ENCODE results near the gene FIBCD1.
"Not testable (repeated sequence)": the region's sequence is repeated elsewhere in the genome, so short reads cannot be mapped to it uniquely, and the experiment has no call there.

FIBCD1 gene

DNA sequence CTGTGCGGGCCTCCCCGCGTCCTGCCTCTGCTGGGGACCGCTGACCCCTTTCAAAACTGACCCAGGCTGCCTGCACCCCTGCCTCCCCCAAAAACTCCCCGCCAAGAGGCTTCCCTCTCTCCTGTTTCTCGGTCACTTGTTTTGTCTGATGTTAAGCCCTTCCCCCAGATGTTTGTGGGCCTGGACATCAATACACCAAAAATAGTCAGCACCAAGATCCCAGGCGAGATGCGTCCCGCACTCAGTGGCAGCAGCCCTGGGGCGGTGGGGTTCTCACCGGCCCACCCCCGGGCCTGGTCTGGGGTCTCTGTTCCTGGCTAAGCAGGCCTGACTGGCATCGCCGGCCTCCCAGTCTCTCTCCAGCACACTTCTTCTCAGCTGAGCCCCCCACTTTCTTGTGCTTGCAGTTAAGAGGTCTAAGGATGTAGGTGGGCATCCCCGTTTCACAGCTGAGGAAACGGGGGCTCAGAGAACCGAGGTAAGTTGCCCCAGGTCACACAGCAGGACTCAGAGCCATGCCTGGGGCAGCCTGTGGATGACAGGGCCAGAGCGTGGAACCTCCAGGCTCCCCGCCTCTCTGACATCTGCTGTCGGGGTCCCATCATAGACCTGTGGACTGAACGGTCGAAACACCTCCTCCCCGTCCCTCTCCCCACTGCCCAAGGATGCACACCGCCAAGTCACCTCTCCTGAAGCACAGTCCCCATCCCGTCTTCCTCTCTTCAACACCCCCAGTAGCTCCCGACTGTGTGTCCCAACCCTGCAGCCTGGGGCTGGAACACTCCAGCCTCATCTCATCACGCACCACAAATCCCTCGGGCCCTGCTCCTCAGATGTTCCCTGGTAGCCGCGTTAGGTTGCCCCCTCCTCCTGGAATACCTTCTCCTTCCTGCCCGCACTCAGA, 16.8 kb downstream of the FIBCD1 start:
- no peak for DNase-seq (ENCODE audit: low spot score)

GRCh38 chr9:130921300-130921988, 17.6 kb downstream of the FIBCD1 start:
- DNase-seq (ENCODE audit: low spot score), result no peak

DNA sequence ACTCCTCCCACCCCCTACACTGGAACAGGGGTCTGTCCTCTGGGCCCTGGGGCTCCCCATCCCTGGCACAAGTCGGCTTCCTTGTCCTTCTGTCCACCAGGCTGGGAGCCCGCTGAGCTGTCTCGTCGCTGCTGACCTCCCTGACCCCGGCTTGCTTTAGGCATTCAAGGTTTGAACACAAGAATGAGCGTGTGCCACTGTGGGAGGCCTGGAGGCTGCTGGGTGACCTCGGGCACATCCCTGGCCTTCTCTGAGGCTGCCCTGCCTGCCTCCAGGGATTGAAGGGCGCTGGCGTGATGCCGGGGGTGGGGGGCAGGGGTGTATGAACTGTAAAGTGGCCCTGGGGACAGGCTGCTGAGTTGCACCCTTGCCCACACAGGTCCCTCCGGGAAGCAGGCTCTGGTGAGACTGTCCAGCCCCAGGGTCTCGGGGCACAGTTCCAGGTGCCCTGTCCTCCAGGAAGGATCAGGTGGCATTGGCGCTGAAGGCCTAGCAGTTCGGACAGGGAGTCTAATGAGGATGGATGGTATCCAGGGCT, 18.2 kb downstream of the FIBCD1 start:
- no peak for DNase-seq (ENCODE audit: low spot score)

DNA sequence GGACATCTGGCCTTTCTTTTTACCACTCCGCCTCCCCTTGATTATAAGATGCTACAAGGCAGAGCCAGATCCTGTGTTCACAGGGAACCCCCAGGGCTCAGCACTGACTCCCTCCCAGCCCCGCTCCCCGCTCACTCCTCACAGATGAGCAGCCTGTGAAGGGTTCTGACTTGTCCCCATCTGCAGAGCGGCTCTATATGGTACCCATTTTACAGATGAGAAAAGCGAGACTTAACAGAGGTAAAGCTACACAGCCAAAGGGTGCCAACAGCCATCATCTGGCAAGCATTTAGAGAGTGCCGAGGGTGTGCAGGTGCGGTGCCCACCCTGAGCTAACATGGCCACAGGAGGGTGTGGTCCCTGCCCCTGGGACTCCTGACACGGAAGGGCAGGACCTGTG, 18.8 kb downstream of the FIBCD1 start:
- no peak for DNase-seq (ENCODE audit: low spot score)

- no peak for DNase-seq (ENCODE audit: low spot score)
Observed at GRCh38 chr9:130919559-130920145, 19.4 kb downstream of the FIBCD1 start.

GRCh38 chr9:130918826-130919558, 20.1 kb downstream of the FIBCD1 start:
- DNase-seq (ENCODE audit: low spot score), result no peak

DNA sequence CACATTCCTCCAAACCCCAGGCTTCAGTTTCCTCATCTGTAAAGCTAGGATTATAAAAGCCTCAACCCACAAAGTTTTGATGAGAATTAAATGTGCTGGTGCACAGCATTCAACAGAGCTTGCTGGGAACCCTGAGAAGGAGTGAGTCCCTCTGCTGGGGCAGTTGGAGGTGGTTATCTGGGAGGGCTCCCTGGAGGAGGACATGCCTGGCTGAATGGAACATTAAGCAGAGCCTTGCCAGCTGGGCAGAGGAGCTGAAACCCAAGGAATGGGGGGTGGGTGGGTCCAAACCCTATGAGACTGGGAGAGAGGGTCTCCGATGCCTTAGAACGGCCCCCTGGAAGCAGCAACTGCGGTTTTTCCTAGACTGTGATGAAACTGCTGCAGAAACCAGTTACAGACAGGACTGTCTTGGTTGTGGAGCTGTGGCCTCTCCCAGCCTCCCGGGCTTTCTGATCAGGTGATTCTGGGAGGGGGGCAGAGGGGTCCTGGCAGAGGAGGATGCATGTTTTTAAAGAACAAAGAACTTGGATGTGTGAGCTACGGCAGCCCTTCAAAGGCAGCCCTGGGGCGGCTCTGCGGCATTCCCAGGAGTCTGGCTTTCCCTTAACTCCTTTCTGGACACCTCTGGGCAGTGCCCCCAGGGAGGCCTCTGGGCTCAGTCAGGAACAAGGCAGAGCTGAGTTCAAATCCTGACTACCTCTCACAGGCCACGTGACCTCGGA, 20.8 kb downstream of the FIBCD1 start:
- DNase-seq (ENCODE audit: low spot score), result no peak

DNA sequence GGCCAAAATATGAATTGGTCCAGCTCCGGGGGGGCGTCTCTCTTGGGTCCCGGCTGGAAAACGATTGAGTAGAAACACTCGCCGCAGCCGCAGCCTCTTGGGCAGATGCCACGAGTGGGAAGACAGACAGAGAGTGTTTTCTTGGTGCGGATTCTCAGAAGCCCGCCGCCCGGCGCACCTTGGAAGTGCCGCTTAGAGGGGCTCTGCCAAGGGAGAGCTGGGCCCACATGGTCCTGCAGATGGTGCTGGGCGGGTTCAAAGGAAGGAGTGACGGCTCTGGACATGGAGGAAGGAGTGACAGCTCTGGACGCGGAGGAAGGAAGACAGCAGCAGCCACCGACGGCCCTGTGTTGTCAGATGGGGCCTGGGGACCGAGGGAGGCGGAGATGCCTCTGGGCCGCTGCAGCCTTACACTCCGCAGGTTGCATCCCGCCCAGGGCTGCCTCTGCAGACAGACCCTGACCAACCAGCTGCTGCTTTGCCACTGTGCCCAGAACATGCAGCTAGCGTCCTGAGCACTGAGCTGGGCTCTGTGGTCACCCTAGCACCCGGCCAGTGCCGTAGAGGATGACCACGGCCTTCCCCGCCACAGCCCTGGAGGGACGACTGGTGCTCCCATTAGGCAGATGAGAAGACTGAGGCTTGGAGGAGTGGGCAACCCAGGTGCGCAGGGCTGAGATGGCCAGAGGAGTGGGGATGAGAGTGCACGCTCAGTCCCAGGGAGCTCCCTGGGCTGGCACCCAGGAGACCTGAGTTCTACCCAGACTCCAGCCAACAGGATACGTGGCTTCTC, 21.7 kb downstream of the FIBCD1 start:
- no peak for DNase-seq (ENCODE audit: low spot score)

DNA sequence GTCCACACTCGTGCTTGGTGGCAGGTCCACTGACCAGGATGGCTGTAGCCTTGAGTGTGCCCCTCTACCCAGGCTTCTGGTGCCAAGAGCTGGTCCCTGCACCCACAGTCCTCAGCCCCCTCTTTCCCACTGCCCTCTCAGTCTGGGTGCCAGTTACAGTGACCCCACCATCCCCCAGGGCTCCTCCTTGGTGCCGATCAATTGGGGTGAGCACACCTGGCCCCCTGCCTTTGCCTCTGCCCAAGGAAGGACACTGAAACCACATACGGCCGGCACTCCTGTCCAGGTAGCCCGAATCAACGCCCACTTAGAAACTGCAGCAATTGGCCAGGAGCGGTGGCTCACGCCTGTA, 24.0 kb downstream of the FIBCD1 start:
- no peak for DNase-seq (ENCODE audit: low spot score)

GRCh38 chr9:130914417-130915095, 24.5 kb downstream of the FIBCD1 start:
- DNase-seq (ENCODE audit: low spot score), result no peak

- no peak for DNase-seq (ENCODE audit: low spot score)
Observed at GRCh38 chr9:130913599-130914416, 25.2 kb downstream of the FIBCD1 start.

GRCh38 chr9:130912932-130913598, 26.0 kb downstream of the FIBCD1 start:
- no peak for DNase-seq (ENCODE audit: low spot score)

GRCh38 chr9:130911254-130912049, 27.6 kb downstream of the FIBCD1 start:
- DNase-seq (ENCODE audit: low spot score), result no peak

DNA sequence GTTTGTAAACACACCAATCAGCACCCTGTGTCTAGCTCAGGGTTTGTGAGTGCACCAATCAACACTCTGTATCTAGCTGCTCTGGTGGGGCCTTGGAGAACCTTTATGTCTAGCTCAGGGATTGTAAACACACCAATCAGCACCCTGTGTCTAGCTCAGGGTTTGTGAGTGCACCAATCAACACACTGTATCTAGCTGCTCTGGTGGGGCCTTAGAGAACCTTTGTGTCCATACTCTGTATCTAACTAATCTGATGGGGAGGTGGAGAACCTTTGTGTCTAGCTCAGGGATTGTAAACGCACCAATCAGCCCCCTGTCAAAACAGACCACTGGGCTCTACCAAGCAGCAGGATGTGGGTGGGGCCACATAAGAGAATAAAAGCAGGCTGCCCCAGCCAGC, 28.4 kb downstream of the FIBCD1 start:
- DNase-seq (ENCODE audit: low spot score), result not testable (repeated sequence)

- DNase-seq (ENCODE audit: low spot score), result not testable (repeated sequence)
Observed at GRCh38 chr9:130910041-130910440, 29.0 kb downstream of the FIBCD1 start.

- no peak for DNase-seq (ENCODE audit: low spot score)
Observed at GRCh38 chr9:130908878-130909355, 30.1 kb downstream of the FIBCD1 start.

GRCh38 chr9:130908146-130908877, 30.7 kb downstream of the FIBCD1 start:
- DNase-seq (ENCODE audit: low spot score), result no peak

Measured in hematopoietic multipotent progenitor cell treated with erythropoietin and hydrocortisone succinate and interleukin-3 and kit ligand, for 15 days (in vitro differentiated cells).